NCI-H146 treated with DMSO at 0.1 percent for 48 hours (cell line): Measurements from ENCODE around the gene IFI44.

Experiments used
- DNase-seq: peaks from one replicate; lab custom pipeline; 2025; ENCODE audit not compliant: unreplicated experiment; lab: John Stamatoyannopoulos, UW

Gene IFI44

GRCh38 chr1:78649628-78650027 is at the start of gene IFI44:
TSS of gene IFI44 (plus strand) at chr1:78649831. CDS start at chr1:78650196, 365 bp downstream.
- DNase-seq = no peak

GRCh38 chr1:78601068-78601467 is 48.6 kb upstream of the IFI44 start:
- no peak for DNase-seq

GRCh38 chr1:78603206-78603605 is 46.4 kb upstream of the IFI44 start:
- DNase-seq = no peak

DNA sequence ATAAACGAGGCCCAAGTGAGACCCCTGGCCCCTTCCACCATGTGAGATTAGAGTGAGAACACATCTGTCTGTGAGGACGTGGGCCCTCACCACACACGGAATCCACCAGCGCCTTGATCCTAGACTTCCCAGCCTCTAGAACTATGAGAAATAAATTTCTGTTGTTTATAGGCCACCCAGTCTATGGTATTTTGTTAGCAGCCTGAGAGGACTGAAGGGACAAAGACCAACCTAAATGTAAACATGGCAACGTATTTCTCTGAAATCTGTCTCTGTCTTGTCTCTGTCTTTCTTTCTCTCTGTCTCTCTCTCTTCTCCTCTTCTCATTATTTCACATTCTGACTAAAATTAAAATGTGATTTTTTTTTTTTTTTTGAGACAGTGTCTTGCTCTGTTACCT is 45.0 kb upstream of the IFI44 start:
- DNase-seq = no peak

- no peak for DNase-seq
These were observed 43.4 kb upstream of the IFI44 start for GRCh38 chr1:78606274-78606673.

GRCh38 chr1:78607334-78607927 is 42.2 kb upstream of the IFI44 start:
- DNase-seq = no peak

DNA sequence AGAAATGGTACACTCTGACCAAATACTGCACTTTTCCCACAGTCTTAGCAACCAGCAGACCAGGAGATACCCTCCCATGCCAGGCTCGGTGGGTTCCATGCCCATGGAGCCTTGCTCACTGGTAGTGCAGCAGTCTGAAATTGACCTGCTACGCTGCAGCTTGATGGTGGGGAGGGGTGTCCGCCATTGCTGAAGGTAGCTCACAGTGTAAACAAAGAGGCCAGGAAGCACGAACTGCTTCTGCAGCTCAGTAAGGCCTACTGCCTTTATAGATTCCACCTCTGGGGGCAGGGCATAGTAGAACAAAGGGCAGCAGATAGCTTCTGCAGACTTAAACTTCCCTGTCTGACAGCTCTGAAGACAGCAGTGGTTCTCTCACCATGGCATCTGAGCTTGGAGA is 41.7 kb upstream of the IFI44 start:
- no peak for DNase-seq

GRCh38 chr1:78617615-78618026 is 32.0 kb upstream of the IFI44 start:
- DNase-seq = peak; percentile 2

DNA sequence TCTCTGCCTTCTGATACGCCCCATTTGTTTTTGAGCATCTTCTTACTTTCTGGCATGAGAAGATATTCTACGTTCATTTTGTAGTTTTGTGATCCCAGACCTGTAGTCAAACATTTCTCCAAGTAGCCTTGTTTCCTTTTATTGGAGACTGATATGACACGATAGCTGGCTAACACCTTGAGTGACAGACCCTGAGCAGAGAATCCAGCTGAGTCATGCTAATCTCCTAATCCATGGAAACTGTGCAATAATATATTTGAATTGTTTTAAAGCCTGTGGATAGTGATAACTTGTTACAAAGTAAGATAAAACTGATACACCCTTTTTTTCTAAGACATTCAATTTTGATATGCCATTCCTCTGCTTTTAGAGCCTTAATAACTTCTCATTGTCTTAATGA is 30.6 kb upstream of the IFI44 start:
- DNase-seq = no peak

DNA sequence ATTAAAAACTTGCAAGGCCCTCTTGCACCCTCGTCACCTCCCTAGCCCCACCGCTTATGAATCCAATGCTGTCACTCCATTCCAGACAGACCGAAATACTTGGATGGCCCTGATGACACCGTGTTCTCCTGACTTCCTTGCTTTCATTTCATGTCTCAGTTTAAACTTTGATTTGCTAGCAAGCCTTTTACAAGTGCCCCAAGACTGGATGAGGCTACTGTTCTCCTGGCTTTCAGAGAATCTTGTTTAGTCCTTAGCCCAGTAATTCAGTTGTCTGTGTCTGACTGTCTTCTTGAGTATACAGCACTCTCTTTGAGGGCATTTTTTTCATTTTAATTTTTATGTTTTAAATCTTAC is 30.2 kb upstream of the IFI44 start:
- no peak for DNase-seq

DNA sequence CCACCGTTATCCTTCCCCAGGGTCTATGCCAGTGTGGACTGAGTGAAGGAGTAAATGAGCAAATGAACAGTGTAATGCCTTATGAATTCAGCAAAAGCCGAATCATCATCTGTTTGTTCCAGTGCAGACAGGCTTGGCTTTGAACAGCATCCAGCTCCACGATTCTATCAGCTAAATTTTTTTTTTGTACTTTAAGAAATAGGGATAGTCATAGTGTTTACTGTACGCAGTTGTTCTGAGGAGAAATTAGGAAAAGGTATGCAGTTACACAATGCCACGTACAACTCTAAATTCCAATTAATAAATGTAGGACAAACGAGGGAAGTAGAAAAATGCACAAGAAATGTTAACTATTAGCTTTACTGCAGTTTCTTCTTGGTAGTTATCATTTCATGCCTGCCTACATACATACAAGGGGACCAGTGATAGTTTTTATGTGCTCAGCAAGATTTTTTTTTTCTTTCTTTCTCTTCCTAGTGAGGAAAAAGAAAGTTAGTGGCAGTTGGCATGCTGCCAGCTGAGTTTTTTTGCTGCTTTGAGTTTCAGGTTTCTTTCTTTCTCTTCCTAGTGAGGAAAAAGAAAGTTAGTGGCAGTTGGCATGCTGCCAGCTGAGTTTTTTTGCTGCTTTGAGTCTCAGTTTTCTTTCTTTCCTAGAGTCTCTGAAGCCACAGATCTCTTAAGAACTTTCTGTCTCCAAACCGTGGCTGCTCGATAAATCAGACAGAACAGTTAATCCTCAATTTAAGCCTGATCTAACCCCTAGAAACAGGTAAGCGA is 29.6 kb upstream of the IFI44 start, which contains the start of gene IFI44L:
TSS of gene IFI44L (plus strand) at position 646 of the 777 bp plus-strand sequence. CDS start 7,468 bp downstream, outside the sequence.
- DNase-seq = no peak

DNA sequence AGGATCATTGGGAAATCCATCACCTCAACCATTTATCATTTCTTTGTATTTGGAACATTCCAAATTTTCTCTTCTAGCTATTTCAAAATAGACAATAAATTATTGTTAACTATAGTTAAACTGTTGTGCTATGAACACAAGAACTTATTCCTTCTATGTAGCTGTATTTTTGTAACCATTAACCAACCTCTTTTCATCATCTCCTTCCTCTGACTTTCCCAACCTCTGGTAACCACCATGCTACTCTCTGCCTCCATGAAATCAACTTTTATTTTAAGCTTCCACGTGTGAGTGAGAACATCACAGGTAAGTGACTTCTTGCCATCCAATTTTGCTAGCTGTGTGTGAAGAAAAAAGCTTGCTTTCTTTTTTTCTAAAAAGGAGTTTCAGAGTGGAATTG is 29.0 kb upstream of the IFI44 start:
- no peak for DNase-seq

DNA sequence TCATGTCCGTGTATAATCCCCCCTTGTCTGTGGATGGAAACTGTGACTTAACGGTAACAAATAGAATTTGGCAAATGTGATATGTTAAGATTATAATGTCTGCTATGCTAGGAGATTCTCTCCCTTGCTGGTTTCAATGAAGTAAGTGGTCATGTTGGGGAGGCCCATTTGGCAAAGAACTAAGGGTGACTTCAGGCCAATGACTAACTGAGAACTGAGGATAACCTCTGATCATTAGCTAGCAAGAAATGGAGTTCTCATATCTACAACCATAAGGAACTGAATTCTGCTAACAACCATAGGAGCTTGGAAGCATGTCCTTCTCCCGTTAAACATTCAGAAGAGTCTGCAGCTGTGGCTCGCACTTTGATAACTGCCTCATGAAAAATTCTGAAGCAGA is 27.1 kb upstream of the IFI44 start:
- DNase-seq = no peak

- DNase-seq = no peak
These were observed 25.6 kb upstream of the IFI44 start for GRCh38 chr1:78624035-78624434.

GRCh38 chr1:78627321-78627720 is 22.3 kb upstream of the IFI44 start:
- no peak for DNase-seq

- DNase-seq = no peak
These were observed 19.0 kb upstream of the IFI44 start for GRCh38 chr1:78630600-78630999.

DNA sequence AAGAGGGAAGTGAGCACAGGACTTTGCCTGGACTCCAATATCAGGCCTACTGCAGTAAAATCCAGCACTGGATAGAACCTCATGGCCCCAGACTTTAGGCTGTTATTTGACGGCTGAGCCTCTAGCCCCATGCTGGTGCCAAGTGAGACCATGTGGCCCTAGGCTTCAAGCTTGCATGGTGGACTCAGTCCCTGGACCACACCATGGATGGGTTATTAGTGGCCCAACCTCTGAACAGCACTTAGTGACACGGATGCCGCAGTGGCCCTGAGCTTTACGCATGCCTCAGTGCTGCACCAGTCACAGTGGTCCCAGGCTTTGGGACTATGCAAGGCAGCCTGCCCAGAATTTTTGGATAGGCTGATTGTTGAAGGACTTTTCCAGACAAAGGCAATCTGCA is 16.4 kb upstream of the IFI44 start:
- DNase-seq = no peak

- no peak for DNase-seq
These were observed 9.2 kb upstream of the IFI44 start for GRCh38 chr1:78640462-78640861.

DNA sequence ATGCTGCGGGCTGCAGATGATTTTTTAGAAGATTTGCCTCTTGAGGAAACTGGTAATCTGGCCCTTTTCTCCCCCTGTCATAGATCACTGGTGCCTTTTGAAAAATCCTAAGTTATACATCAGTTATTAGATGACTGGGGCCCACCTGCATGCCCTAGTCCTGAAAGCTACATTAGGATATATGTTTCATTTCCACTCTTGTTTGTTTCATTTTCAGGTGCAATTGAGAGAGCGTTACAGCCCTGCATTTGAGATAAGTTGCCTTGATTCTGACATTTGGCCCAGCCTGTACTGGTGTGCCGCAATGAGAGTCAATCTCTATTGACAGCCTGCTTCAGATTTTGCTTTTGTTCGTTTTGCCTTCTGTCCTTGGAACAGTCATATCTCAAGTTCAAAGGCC is 8.1 kb upstream of the IFI44 start:
- no peak for DNase-seq

GRCh38 chr1:78645723-78646122 is 3.9 kb upstream of the IFI44 start:
- no peak for DNase-seq

DNA sequence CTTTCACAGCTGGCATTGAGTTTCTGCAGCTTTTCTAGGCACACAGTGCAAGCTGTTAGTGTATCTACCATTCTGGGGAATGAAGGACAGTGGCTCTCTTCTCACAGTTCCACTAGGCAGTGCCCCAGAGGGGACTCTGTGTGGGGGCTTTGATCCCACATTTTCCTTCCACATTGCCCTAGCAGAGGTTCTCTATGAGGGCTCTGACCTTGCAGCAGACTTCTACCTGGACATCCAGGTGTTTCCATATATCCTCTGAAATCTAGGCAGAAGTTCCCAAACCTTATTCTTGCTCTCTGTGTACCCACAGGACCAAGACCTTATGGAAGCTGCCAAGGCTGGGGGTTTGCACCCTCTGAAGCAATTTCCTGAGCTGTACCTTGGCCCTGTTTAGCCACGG is 2.4 kb upstream of the IFI44 start:
- DNase-seq = no peak

DNA sequence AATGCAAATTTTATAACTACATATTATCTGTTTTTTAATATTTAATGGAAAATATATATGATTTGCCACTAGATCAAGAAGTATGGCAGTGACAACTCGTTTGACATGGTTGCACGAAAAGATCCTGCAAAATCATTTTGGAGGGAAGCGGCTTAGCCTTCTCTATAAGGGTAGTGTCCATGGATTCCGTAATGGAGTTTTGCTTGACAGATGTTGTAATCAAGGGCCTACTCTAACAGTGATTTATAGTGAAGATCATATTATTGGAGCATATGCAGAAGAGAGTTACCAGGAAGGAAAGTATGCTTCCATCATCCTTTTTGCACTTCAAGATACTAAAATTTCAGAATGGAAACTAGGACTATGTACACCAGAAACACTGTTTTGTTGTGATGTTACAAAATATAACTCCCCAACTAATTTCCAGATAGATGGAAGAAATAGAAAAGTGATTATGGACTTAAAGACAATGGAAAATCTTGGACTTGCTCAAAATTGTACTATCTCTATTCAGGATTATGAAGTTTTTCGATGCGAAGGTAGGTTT is 556 bp downstream of the IFI44 start:
- no peak for DNase-seq

- no peak for DNase-seq
These were observed 1.6 kb downstream of the IFI44 start for GRCh38 chr1:78651241-78651640.
